ENCODE data around the gene TMEM19. TPM values are rescaled to one million over a fixed set of nuclear protein-coding genes. Genes with fewer than 3 reads are reported as not detected.
"Not testable (repeated sequence)": the region's sequence is repeated elsewhere in the genome, so short reads cannot be mapped to it uniquely, and the experiment has no call there.

Gene TMEM19
- total RNA-seq, 1 donor from 2014 or later, result 25.8 TPM

GRCh38 chr12:71686658-71687025, 760 bp downstream of the TMEM19 start:
- TF ChIP-seq CTCF (IDR thresholded peaks at IDR 0.05; ENCODE audit: insufficient read depth, low read depth, low read length) (no peak), EZH2 (IDR thresholded peaks at IDR 0.05; ENCODE audit: insufficient read depth, low read length) (no peak)
- peak overlapping the region; percentile 68 for H2AFZ ChIP-seq (ENCODE audit: low read depth, low read length)
- peak overlapping the region; percentile 96 for H3K4me2 ChIP-seq (ENCODE audit: low read length)
- H3K4me1 Mint-ChIP-seq (ENCODE audit: low read depth, unreplicated experiment), result peaks cover 7% of the 10 kb centered on the region
- H3K9me3 ChIP-seq (ENCODE audit: insufficient read depth, low read depth, low read length), result no peaks in the 10 kb centered on the region
- H3K9ac ChIP-seq (ENCODE audit: low read length), result peak overlapping the region; percentile 83
- peak overlapping the region; percentile 78 for H3K4me3 ChIP-seq (ENCODE audit: insufficient read depth, low read depth, low read length)
- DNase-seq (ENCODE audit: low read depth) (no peak), FAIRE-seq (no peak)
- no peaks in the 10 kb centered on the region for H3K36me3 ChIP-seq (ENCODE audit: insufficient read depth, low read length)
- no peaks in the 10 kb centered on the region for H3K36me3 Mint-ChIP-seq (ENCODE audit: low read depth, unreplicated experiment)
- peak overlapping the region; percentile 79 for H3K27ac Mint-ChIP-seq (ENCODE audit: unreplicated experiment)
- H3K27ac ChIP-seq (ENCODE audit: low read depth, low read length), result peak overlapping the region; percentile 85
- H3K27me3 ChIP-seq (ENCODE audit: insufficient read depth, low read length), result no peaks in the 10 kb centered on the region
- H3K27me3 Mint-ChIP-seq (ENCODE audit: low read depth, unreplicated experiment), result no peaks in the 10 kb centered on the region
- peak overlapping the region; percentile 93 for H3K4me3 Mint-ChIP-seq (ENCODE audit: unreplicated experiment)
- no peaks in the 10 kb centered on the region for H4K20me1 ChIP-seq (ENCODE audit: insufficient read depth, low read length)
- no peaks in the 10 kb centered on the region for H3K9me3 Mint-ChIP-seq (ENCODE audit: unreplicated experiment)
- H3K4me1 ChIP-seq (ENCODE audit: insufficient read depth, low read length), result peaks cover 10% of the 10 kb centered on the region
- H3K79me2 ChIP-seq (ENCODE audit: insufficient read depth, low read length), result peaks cover 15% of the 10 kb centered on the region

- H3K4me3 ChIP-seq (ENCODE audit: insufficient read depth, low read depth, low read length), result peak overlapping the region; percentile 78
- H2AFZ ChIP-seq (ENCODE audit: low read depth, low read length), result not testable (repeated sequence)
Observed at GRCh38 chr12:71687172-71687571, 1.3 kb downstream of the TMEM19 start.

GRCh38 chr12:71688961-71689570, 3.2 kb downstream of the TMEM19 start:
- Histone ChIP-seq H3K4me1 (ENCODE audit: insufficient read depth, low read length) (peaks cover 10% of the 10 kb centered on the region), H3K9me3 (ENCODE audit: insufficient read depth, low read depth, low read length) (no peaks in the 10 kb centered on the region), H4K20me1 (ENCODE audit: insufficient read depth, low read length) (no peaks in the 10 kb centered on the region), H3K27ac (ENCODE audit: low read depth, low read length) (no peak overlapping the region), H2AFZ (ENCODE audit: low read depth, low read length) (no peak overlapping the region), H3K27me3 (ENCODE audit: insufficient read depth, low read length) (no peaks in the 10 kb centered on the region), H3K4me2 (ENCODE audit: low read length) (peak overlapping the region; percentile 96), H3K9ac (ENCODE audit: low read length) (no peak overlapping the region), H3K36me3 (ENCODE audit: insufficient read depth, low read length) (no peaks in the 10 kb centered on the region), H3K4me3 (ENCODE audit: insufficient read depth, low read depth, low read length) (no peak overlapping the region), H3K79me2 (ENCODE audit: insufficient read depth, low read length) (peaks cover 15% of the 10 kb centered on the region)
- no peaks in the 10 kb centered on the region for H3K36me3 Mint-ChIP-seq (ENCODE audit: low read depth, unreplicated experiment)
- TF ChIP-seq EZH2 (IDR thresholded peaks at IDR 0.05; ENCODE audit: insufficient read depth, low read length) (no peak), CTCF (IDR thresholded peaks at IDR 0.05; ENCODE audit: insufficient read depth, low read depth, low read length) (no peak)
- H3K4me1 Mint-ChIP-seq (ENCODE audit: low read depth, unreplicated experiment), result peaks cover 7% of the 10 kb centered on the region
- FAIRE-seq, result no peak
- no peak for DNase-seq (ENCODE audit: low read depth)
- H3K4me3 Mint-ChIP-seq (ENCODE audit: unreplicated experiment), result no peak overlapping the region
- H3K27me3 Mint-ChIP-seq (ENCODE audit: low read depth, unreplicated experiment), result no peaks in the 10 kb centered on the region
- H3K27ac Mint-ChIP-seq (ENCODE audit: unreplicated experiment), result no peak overlapping the region
- no peaks in the 10 kb centered on the region for H3K9me3 Mint-ChIP-seq (ENCODE audit: unreplicated experiment)

More at GRCh38 chr12:71687172-71687571, 1.3 kb downstream of the TMEM19 start:
- H3K9me3 Mint-ChIP-seq (ENCODE audit: unreplicated experiment); H3K36me3 ChIP-seq (ENCODE audit: insufficient read depth, low read length); H3K27ac ChIP-seq (ENCODE audit: low read depth, low read length); H3K27ac Mint-ChIP-seq (ENCODE audit: unreplicated experiment); DNase-seq (ENCODE audit: low read depth); H3K4me1 ChIP-seq (ENCODE audit: insufficient read depth, low read length); H3K27me3 ChIP-seq (ENCODE audit: insufficient read depth, low read length); H4K20me1 ChIP-seq (ENCODE audit: insufficient read depth, low read length); H3K36me3 Mint-ChIP-seq (ENCODE audit: low read depth, unreplicated experiment); H3K4me1 Mint-ChIP-seq (ENCODE audit: low read depth, unreplicated experiment); H3K27me3 Mint-ChIP-seq (ENCODE audit: low read depth, unreplicated experiment); H3K9me3 ChIP-seq (ENCODE audit: insufficient read depth, low read depth, low read length); FAIRE-seq: not testable (repeated sequence)
- H3K9ac ChIP-seq (ENCODE audit: low read length), result peak overlapping the region; percentile 83
- H3K4me3 Mint-ChIP-seq (ENCODE audit: unreplicated experiment), result peak overlapping the region; percentile 93
- H3K79me2 ChIP-seq (ENCODE audit: insufficient read depth, low read length), result peaks cover 15% of the 10 kb centered on the region
- peak overlapping the region; percentile 96 for H3K4me2 ChIP-seq (ENCODE audit: low read length)
